ENCODE measurements around the gene SRRM2.
A peak's percentile ranks its signal among the peaks of the same experiment; 100 is the strongest.

The SRRM2 gene

GRCh38 chr16:2765462-2766404, 13.3 kb downstream of the SRRM2 start:
- DNase-seq: no peak

- no peak for DNase-seq
These were observed 14.1 kb downstream of the SRRM2 start for GRCh38 chr16:2766430-2767139.

GRCh38 chr16:2767140-2767731, 14.8 kb downstream of the SRRM2 start:
- no peak for DNase-seq

- no peak for DNase-seq
These were observed 15.5 kb downstream of the SRRM2 start for GRCh38 chr16:2767891-2768290.

DNA sequence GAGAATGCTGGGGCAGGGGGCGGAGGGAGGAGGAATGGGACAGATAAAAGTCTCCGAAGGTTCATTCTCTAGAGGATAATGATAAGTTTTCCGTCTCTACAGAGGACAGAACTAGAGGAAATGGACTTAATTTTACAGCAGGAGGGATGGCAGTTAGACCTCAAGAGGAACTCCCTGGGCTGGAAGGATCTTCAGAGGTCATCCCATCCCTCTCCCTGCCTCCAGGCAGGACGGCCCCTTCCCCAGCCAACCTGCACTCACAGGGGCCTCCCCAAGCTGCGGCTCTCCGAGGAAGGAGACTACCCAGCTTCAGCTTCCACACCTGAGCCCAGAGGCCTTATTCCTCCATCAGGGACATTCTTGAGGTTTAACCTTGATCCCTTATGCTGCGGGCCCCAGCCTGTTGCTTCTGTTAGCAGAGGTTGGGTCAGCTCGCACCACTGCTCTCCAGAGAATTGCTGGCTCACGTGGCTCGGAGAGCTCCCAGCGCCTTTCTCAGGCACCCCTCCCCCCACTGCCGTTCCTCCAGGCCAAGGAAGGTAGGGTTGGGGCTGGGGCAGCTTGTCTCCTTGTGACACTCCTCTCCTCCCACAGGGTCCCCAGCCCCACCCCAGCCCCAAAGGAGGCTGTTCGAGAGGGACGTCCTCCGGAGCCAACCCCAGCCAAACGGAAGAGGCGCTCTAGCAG, 16.1 kb downstream of the SRRM2 start:
- DNase-seq: no peak

DNA sequence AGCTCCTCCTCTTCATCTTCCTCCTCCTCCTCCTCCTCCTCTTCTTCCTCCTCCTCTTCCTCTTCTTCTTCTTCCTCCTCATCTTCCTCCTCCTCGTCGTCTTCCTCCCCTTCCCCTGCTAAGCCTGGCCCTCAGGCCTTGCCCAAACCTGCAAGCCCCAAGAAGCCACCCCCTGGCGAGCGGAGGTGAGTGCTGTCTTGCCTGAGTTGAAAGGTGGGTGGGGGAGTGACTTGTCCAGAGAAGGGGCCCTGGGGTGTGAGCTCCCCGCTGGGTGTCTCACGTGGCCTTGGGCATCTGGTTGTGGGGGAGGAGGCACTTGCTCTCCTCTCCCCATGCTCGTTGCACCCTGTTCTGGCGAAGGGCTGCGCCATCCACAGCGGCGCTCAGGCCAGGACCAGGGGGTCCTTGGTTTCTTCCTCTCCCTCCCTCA, 16.7 kb downstream of the SRRM2 start:
- DNase-seq: no peak

- no peak for DNase-seq
These were observed 17.2 kb downstream of the SRRM2 start for GRCh38 chr16:2769675-2770056.

DNA sequence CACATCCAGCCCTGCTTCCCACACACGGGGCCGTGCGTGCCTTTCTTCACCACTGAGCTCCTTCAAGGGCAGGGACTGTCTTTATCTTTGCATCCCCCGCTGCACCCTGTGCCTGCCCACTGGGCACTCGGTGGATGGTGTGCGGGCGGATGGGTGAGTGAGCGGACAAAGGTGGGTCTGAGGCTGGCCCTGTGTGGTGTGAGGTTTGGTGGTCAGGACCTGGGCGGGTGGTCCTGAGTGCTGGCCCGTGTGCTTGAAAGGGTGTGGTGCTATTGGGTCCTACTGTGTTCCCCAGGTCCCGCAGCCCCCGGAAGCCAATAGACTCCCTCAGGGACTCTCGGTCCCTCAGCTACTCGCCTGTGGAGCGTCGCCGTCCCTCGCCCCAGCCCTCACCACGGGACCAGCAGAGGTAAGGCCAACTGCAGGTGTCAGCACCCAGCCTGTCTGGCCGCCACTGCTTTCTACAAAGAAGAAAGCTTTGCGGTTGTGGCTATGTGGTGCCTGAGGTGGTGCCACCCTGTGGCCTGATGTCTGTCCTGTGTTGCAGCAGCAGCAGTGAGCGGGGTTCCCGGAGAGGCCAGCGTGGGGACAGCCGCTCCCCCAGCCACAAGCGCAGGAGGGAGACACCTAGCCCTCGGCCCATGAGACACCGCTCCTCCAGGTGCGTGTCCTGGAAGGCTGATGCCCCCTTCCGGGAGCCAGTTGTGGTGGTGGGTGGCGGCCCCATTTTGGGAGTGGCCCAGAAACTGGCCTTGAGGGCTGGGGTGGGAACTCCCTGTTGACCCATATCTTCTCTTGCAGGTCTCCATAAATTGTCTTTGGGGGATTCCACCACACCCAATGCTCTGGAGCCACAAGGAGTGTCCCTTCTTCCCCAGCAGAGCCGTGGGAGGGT, 17.9 kb downstream of the SRRM2 start:
- DNase-seq: no peak

- no peak for DNase-seq
These were observed 19.3 kb downstream of the SRRM2 start for GRCh38 chr16:2771496-2772402.

- no peak for DNase-seq
These were observed 20.9 kb downstream of the SRRM2 start for GRCh38 chr16:2773188-2773968.

DNA sequence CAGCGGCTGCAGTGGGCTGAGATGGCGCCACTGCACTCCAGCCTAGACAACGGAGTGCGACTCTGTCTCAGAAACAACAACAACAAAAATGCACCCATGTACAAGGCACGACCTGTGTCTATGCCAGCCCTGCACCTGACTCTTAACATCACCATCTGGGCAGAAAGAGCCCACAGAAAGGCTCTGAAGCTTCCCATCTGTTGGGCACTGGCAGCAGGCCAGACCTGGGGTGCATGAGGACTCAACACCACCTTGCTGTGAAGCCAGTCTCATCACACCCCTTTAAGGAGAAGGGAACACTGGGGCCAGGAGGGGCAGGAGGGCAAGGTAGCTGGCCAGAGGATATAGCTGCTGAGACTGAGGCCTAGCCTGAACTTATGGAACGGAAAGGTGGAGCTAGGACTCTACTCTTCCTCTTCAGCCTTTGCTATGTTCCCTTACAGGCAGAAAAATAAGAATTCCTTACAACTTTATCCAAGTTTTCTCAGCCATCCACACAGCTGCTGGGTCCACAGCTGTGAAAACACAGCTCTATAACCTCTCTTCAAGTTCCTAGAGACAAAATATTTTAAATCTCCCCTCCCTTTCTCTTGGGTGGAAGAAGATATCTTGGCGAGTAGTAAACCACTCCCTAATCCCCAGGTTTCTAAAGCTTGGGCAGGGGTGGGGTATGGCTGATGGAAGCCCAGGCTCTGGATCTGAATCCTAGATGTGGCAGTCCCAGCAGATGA, 21.9 kb downstream of the SRRM2 start:
- DNase-seq: no peak

GRCh38 chr16:2775131-2775716, 22.8 kb downstream of the SRRM2 start:
- DNase-seq: no peak

DNA sequence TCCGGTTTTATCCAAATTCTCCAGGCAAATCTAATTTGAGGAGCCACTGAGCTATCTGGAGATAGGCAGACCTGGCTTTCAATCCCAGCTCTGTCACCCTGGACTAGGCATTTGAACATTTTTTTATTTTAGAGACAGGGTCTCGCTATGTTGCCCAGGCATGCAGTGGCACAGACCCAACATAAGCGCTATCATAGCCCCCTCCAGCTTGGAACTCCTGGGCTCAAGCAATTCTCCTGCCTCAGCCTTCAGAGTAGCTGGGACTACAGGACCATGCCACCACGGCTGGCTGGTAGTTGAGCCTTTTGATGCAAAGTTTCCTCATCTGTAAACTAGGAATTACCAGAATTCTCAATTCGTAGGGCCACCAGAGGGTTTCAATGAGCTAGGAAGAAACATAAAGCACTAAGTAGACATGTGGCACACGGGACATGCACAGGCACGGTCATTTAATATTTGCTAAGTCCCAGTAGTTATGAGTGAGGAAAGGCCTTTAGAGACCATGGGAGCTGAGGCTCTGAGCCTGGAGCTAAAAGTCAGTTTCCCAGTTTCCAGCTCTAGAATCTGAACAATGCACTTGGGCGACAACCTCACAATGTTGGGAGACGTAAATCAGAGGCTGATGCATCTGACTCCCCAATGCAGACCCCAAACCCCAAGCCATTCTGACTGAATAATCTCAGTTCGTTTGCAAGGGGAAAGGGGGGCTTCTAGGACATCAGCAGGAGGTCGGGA, 23.5 kb downstream of the SRRM2 start:
- DNase-seq: no peak

DNA sequence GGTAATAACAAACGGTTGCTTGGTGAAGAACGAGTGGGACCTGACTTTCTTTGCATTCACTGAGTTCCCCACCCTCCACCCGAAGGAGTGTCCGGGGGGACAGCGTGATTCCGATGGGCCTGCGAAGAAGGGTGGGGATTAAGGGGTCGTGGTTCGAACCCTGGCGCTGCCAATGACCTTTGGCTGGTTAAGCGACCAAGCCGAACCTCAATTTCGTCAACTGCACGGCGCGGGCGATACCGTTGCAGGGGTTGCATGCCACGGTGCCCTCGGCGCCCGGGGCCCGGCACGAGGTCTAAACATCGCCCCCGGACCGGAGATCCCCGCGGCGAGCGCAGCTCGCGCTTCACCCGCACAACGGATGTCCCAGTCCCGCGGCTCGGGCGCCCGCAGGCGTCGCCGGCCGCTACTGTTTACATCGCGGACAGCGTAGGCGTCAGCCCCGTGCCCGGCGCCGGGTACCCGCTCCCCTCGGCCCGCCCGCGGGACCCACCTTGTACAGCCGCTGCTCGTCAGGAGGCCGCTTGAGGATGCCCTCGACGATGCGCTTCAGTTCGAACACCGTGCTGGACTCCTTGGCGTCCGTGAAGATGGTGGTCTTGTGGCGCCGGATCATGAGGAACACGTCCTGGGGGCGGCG, 24.2 kb downstream of the SRRM2 start:
- no peak for DNase-seq

DNA sequence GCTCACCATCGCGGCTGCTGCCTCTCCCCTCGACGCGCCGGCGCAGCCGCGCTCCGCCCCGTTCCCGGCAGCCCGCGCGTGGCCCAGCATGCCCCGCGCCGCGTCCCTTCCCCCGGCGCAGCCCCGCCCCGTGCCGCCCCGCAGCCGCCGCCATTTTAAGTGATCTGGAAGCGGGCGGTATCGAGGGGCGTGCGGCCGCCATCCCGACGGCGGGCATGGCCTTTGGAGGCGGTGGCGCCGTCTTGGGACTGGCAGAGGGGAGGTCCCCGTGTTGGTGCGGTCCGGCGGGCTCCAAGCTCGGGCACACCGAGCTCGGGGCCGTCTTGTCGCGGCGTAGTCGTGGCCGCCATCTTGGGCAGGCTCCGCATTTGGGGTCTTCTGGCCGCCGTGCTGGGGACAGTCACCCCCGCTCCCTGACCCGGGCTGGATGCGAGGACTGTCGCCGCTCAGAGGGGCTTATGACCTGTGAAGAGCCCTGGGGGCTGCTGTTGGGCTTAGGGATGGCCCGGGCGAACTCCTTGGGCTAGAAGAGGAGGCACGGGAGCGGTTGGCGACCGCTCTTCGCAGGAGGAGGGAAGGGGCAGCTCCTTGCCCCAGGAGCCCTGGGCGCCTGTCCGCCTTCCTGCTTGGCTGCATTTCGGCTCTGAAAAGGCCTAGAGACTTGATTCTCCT, 24.9 kb downstream of the SRRM2 start, which contains the start of gene ELOB:
TSS of gene ELOB (minus strand) at position 50 of the 672 bp plus-strand sequence. CDS start at position 9, 41 bp downstream.
- DNase-seq: peak; percentile 75 to 86

GRCh38 chr16:2777903-2778629, 25.6 kb downstream of the SRRM2 start:
- DNase-seq: peak in 1 of 2 experiments; percentile 18

All from NCI-H2081 (cell line).